GM19438 (cell line): ENCODE measurements around the gene NEURL4.
"Not testable (repeated sequence)": the region's sequence is repeated elsewhere in the genome, so short reads cannot be mapped to it uniquely, and the experiment has no call there.

ENCODE experiments used
- ATAC-seq: cut with Tn5 transposase; IDR thresholded peaks from one replicate; pipeline ENCODE4 v1.9.1; 2021; ENCODE audit warnings: low read depth; ENCODE audit not compliant: unreplicated experiment

The NEURL4 gene

DNA sequence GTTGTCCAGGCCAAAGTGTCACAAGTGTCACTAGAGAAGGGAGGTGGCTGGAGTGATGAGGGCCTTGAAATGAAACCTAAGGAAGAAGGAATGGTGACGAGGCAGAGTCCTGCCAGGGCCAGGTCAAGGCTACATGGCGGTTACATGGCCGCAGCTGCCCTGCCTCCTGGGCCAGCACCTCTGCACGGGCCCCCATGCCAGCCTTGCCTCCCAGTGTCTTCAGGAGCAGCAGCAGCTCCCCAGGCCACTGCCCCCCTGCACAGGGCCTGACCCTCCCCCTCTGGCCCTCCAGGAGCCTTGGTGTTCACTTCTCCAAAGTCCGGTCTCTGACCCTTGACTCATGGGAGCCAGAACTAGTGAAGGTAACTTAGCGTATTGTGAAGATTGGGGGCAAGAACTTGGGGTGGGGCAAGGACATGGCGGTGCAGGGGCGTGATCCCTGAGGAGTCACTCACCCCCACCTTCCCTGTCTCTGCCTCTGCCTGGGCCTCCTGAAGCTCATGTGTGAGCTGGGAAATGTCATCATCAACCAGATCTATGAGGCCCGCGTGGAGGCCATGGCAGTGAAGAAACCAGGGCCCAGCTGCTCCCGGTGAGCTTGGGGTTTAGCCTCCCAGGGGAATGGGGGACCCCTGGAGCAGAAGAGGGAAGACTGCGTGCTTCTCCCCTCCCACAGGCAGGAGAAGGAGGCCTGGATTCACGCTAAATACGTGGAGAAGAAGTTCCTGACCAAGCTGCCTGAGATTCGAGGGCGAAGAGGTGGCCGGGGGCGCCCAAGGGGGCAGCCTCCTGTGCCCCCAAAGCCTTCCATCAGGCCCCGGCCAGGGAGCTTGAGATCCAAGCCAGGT lies 18.7 kb upstream of the NEURL4 start:
- ATAC-seq: no peak

DNA sequence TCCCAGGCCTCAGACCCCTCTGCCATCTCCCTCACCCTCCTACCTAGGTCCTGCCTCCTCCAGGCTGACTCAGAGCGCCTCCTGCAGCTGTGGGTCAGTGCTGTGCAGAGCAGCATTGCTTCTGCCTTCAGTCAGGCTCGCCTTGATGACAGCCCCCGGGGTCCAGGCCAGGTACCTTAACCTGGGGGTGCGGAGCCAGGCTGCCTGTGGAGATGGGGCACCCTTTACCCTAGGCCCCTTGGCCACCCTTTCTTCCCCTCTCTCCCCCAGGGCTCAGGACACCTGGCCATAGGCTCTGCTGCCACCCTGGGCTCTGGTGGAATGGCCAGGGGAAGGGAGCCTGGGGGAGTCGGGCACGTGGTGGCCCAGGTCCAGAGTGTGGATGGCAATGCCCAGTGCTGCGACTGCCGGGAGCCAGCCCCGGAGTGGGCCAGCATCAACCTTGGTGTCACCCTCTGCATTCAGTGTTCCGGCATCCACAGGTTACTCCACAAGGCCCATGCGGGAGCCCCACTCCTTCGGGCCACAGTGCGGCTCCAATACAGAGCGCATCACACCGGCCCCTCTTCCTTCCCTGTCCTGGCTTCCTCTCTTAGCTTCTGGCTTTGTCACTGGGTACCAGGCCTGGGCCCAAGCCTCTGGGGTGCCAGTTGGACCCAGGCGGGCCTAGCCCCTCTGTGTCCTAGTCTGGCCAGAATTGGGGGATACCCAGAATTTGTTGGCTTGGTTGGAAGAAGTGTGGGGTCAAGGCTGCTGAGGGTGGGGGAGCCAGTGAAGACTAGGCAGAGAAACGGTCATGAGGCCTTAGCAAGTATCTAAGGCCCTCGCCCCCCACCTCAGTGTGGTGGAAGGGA lies 17.9 kb upstream of the NEURL4 start:
- ATAC-seq: no peak

DNA sequence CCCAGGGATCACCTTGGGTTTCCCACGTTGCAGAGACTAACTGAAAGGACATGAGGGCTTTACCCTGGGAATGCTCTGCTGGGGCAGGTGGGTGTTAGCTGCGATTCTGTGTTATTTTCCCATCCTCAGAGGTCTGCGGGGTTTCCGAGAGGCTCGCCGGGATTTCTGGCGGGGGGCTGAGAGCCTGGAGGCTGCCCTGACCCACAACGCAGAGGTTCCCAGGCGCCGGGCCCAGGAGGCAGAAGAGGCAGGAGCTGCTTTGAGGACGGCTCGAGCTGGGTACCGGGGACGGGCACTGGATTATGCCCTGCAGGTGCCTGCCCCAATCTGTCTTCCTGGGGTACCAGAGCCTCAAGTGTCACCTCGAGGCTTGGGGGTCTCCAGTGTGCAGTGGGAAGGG lies 14.1 kb upstream of the NEURL4 start:
- ATAC-seq: no peak

DNA sequence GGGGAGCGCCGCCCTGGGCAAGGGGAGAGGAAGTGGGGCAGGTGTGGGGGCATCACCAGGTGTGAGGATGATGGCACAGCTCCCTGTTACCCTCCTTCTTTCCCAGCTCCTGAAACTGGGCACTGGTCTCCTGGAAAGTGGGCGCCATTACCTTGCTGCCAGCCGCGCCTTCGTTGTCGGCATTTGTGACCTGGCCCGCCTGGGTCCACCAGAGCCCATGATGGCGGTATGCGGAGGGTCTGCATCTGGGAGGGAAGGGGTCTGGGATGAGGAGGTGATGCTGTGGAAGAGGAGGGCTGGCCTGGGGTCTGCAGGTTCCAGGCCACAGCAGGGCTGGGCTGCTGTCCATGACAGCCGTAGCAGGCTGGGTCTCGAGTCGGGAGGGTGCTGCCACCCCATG lies 12.7 kb upstream of the NEURL4 start:
- no peak for ATAC-seq

DNA sequence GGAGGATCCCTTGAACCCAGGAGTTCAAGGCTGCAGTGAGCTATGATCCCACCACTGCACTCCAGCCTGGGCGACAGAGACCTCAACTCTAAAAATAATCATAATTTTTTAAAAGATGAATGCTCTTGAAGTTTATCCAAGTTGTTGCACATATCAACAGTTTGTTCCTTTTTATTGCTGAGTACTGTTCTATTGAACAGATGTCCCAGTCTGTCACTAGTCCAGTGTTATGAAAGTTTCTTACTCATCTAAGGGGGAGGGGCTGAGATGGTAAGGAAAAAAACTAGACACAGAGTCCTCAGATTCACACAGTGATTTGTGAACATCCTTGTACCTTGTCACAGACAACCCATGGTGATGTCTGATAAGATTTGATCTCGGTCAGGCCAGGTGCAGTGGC lies 11.0 kb upstream of the NEURL4 start:
- no peak for ATAC-seq

DNA sequence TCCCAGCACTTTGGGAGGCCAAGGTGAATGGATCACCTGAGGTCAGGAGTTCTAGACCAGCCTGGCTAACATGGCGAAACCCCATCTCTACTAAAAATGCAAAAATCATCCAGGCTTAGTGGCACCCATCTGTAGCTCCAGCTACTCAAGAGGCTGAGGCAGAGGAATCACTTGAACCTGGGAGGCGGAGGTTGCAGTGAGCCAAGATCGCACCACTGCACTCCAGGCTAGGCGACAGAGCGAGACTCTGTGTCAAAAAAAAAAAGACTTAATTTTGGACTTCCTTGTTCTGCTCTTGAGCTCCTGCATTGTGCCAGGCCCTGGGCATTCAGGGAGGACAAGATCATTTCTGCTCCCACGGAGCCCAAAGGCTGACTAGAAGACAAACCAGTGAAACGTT lies 8.5 kb upstream of the NEURL4 start:
- not testable (repeated sequence) for ATAC-seq

DNA sequence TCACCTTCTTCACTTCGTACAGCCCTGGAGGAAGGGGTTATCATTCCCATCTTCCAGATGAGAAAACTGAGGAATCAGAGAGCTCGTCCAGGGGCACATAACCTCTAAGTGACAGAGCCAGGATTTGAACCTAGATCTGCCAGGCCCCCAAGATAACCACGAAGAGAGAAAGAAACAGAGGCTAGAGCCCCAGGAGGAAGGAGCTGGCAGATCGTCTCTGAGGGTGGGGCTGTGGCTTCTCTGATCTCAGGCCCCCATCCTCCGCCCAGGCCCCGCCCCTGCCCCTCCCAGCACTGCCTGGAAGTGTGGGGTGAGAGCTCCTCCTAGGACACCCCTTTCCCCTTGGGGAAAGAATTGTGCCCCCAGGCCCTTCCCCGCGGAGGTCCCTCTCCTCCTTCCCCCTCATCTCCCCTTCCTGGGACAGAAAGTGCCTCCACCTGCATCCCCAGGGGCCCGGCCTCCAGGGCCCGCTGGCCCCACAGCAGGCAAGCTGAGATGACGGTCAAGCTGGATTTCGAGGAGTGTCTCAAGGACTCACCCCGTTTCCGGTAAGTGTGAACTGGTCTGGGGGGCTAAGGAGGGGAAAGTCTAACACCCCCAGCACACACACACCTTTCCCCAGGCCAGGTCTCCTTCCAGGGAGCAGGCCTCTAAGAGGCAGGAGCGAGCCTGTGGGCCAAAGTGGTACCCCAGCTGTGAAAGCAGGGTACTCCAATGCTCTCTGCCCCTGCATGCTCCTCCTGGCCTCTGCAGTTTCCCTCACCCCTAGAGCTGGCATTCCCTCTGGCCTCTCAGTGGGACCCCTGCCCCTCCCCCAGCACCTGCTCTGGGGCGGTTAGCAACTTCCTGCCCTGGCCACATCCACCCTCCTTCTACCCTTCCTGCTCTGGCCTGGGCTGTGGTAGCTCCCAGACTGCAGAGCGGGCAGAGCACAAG lies 7.4 kb upstream of the NEURL4 start, which contains the start of gene ACAP1:
TSS of gene ACAP1 (plus strand) at position 290 of the 936 bp plus-strand sequence. CDS start at position 496, 206 bp downstream.
- ATAC-seq: no peak

DNA sequence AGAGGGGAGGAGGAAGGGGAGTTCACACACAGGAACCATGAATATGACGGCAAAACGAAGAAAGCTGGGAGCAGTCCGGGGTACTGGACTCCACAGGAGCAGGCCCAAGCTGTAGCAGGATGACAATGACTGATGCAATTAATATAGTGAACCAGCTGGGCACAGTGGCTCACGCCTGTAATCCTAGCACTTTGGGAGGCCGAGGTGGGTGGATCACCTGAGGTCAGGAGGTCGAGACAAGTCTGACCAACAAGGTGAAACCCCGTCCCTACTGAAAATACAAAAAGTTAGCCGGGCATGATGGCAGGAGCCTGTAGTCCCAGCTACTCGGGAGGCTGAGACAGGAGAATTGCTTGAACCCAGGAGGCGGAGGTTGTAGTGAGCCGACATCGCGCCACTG lies 6.6 kb upstream of the NEURL4 start:
- not testable (repeated sequence) for ATAC-seq

DNA sequence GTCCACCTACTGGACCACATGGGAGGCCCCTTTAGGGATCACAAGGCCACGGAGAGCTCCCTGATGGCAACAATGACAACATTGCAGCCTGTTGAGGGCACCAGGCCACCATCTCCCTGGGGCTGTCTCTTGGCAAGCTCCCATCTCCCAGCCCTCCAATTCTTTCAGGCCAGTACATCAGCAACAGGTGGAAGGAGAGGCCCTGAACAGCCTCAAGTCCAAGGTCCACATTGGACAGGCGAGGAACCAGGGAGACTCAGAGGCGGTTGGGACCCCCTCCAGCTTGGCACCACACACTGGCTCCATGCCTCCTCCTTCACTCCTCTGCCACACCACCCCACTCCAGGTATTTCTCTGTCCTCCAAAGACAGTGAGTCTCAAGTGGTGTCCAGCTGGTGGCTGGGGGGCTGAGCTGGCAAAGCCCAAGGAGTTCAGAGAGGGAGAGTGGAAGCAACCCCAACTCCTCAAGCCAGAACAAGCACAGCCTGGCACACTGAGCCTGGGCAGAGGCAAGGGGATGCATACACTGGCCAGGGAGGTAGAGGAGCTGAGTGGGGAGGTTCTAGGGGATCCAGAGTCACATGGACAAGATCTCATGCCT lies 5.9 kb upstream of the NEURL4 start:
- no peak for ATAC-seq

DNA sequence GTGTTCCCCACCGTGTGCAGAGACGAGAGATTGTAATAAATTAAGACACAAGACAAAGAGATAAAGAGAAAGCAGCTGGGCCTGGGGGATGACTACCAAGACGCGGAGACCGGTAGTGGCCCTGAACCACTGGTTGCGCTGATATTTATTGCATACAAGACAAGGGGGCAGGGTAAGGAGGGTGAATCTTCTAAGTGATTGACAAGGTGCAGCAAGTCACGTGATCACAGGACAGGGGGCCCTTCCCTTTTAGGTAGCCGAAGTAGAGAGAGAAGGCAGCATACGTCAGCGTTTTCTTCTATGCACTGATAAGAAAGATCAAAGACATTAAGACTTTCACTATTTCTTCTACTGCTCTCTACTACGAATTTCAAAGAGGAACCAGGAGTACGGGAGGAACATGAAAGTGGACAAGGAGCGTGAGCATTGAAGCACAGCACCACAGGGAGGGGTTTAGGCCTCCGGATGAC lies 3.5 kb upstream of the NEURL4 start:
- ATAC-seq: not testable (repeated sequence)

DNA sequence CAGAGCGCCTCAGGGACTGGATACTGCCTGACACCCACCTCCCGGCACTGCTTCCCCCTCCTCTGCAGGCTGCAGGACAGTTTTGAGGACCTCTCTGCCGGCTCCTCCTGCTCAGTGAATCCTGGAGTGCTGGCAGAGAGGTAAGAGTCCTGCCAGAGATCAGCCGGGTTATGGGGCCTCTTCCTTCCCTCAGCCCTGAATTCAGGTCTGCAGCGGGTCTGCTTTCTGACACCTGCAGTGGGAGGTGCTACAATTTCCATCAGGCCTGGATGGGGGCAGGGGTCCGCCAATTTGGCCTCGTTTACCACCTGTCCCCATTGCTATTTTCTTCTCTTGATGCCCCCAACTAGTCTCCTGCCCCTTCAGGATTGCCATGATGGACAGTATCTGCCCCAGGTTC lies 3.0 kb upstream of the NEURL4 start:
- no peak for ATAC-seq

DNA sequence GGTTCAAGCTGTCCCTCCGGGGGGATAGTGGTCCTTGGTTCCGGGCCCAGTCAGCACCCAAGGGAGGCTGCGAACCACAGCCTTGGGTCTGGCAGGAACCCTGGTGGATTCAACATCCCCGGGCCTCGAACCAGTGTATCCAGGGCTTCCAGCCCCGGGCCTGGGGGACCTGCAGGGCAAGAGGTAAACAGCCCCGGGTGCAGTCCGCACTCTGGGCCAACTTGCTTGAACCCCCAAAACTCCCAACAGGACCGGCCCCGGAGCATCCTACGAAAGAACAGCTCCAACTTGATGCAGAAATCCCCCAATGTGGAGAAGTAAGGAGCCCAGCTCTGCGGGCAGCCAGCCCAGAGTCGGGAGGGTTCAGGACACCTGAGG lies 1.5 kb upstream of the NEURL4 start:
- ATAC-seq: no peak

DNA sequence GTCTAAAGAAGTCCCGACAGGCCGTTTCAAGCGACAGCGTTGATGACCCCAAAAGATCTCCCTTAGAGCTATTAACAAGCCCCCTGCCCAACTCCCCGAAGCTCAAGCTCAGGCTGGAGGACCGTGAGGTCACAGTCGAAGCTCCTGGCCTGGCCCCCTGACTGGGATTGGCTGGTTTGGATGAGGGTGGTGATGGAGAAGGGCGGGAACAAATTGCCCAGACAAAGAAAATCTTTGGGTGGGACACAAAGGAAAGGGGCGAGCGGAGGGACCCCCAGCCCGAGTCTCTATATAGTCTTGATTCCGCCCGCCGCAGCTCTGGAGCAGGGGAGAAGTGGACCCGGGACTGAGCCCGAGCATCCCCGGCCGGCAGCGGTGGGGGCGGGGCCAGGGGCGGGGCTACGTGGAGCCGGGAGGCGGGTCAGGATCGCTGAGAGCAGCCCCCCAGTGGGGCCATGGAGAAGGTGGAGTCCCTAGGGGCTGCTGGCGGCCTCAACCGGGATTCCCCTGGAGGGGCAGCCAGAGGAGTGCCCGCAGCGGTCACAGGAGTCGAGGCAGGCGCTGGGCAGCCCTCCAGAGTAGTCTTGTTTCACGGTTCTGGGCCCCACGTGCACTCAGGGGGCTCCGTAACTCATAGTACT lies 982 bp upstream of the NEURL4 start:
- ATAC-seq: peak; percentile 43

DNA sequence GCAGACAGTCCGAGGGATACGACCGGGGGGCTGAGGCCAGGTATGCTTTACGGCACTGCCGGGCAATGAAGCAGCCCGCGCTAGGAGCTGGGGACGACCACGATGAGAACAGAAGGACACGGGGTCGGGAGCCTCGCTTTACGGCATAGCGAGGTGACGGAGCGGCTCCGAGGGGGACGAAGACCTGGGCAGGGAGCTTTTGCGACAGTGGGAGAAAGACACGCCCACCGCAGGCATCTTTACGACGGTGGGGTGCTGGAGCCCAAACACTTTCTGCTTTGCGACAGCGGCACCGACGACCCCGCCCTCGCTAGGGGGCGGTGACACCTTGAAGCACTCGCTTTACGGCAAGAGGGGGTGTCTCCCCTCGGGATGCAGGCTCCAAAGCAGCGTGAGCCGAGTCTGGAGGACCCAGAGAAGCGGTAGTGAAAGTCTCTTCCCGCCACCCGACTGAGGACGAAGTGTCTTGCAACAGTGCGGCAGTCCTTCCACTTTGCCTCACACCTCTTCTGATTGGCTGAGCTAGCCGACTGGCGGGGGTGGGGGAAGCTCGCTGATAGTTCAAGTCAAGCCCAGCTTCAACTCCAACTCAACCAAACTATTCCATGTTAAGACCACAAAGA lies 350 bp upstream of the NEURL4 start:
- peak; percentile 53 for ATAC-seq

DNA sequence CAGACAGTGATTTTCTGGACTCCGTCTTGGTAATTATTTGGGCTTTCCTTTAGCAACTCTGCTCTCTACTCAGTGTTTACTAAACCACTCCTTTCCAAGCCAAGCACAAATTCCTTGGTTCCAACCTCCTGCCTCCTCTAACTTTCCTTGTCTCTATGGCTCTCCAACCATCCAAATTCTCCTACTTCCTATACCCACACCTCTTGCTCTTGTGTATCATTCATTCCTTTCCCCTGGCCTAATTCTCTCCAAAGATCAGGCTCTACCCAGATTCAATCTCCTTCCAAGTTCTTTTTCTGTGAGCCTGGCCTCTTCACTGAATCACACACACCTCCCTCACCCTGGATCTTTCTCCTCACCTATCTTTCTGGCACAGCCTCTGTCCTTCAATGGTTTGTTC lies 1.1 kb downstream of the NEURL4 start:
- ATAC-seq: no peak

DNA sequence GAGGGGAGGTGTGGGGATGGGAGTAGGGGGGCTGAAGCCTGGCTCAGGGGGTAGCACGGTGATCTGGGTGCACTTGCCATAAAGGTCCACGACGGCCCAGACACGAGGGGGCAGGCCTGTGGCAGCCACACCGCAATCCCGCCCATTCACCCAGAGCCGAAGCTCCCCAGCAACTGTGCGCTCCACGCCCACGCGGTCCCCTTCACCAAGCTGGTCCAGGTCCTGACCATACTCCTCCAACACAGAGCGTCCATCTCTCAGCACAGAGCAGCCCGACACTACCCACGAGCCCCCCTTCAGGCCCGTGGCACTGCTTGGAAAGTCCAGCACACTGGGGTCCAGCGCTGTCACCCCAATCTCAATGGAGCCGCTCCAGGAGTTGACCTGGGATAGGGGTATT lies 1.6 kb downstream of the NEURL4 start:
- ATAC-seq: no peak

DNA sequence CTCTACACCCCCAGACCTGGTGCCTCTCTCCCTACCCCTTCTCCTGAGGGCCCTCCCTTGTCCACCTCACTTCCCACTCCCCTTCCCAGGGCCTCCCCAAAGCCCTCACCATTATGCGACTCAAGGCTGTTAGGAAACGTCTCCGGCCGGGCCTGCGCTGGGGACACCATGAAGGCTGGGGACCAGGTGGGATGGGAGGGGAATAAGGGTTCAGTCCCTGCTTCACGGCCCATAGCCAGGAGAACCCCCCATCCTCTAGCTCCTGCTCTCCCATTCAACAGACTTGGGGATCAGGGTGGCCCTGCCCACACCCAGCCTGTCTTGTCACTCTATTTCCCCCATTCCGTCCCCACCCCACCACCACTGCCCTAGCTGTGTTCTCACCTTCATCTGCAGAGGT lies 2.1 kb downstream of the NEURL4 start:
- no peak for ATAC-seq

DNA sequence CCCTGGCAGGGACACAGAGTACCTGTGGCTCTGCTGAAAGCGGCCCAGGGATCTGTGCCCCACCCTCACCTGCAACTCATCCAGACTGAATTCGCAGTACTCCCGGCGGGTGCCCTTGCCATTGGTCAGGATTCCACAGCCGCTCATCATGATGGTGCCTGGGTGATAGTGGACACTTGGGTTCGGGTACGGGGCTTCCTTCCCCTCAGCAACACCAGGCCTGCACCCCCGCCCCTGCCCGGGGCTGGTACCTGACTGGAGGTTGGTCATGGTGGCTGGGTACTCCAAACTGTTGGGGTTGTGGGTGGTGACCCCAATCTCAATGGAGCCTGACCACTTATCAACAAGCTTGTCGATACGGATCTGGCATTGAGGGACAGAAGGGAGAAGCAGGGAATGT lies 2.9 kb downstream of the NEURL4 start:
- no peak for ATAC-seq

DNA sequence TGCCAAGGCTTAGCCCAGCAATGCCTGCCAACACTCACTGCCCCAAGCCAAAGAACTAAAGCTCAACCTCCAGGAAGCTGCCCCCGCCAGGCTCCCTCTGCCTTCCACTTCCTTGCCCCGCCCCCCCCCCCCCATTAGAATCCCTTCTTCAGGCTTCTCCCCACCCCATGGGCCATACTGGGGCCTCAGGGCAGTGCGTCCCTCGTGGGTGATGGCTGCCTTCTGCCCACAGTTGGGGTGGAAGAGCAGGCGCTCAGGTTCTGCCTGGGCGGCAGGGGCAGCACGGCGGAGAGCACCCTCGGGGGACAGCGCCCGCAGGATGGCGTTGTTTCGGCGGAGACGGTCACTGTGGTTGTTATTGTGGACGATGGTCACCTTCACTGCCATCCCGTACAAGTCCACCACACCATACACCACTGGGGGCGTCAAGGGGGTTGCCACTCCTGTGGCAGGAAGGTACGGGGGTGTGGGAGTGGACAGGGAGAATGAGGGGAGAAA lies 4.1 kb downstream of the NEURL4 start:
- no peak for ATAC-seq
